GM12872 (cell line): Measurements from ENCODE around the gene LPP.

ENCODE experiments used
- TF ChIP-seq, protein P1 (sequence below): IDR thresholded peaks from 3 replicates; pipeline ENCODE4 v1.5.1; 2011; ENCODE audit warnings: low read depth, mild to moderate bottlenecking, low read length, moderate library complexity; ENCODE audit not compliant: insufficient read depth

The LPP gene

DNA sequence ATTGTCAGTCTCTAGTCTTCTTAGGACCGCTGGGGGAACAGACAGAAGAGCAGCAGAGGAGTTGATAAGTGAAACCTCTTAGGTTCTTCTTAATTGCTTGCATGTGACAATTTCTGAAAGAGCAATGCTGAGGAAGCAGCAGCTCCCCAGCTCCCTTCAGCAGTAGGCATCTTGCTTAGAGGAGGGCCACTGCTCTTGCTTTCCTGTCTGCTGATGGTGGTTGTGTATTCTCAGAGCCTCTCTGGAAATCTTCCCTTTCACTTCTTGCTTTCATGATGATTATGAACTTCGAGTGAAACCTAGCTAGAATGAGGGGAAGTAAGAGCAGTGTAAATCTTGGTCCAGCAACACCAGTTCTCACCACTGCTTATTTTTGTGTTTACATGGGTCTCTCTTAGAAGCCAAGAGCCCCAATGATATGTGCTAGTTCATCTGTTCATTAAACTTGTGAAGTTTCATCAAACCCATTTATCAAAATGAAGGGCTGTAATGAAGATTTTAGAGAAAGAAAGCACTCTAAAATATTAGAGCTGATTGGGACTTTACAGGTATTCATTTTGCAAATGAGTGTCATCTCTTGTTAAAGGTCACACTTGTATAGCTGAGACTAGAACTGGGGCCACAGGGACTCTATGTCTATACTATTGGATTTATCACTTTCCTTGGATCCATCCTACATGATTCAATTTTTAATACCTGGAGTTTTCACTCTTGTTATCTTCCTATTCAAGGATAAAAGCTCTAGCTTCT lies 246.7 kb downstream of the LPP start:
- TF ChIP-seq, protein P1, sequence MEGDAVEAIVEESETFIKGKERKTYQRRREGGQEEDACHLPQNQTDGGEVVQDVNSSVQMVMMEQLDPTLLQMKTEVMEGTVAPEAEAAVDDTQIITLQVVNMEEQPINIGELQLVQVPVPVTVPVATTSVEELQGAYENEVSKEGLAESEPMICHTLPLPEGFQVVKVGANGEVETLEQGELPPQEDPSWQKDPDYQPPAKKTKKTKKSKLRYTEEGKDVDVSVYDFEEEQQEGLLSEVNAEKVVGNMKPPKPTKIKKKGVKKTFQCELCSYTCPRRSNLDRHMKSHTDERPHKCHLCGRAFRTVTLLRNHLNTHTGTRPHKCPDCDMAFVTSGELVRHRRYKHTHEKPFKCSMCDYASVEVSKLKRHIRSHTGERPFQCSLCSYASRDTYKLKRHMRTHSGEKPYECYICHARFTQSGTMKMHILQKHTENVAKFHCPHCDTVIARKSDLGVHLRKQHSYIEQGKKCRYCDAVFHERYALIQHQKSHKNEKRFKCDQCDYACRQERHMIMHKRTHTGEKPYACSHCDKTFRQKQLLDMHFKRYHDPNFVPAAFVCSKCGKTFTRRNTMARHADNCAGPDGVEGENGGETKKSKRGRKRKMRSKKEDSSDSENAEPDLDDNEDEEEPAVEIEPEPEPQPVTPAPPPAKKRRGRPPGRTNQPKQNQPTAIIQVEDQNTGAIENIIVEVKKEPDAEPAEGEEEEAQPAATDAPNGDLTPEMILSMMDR, result no peak

DNA sequence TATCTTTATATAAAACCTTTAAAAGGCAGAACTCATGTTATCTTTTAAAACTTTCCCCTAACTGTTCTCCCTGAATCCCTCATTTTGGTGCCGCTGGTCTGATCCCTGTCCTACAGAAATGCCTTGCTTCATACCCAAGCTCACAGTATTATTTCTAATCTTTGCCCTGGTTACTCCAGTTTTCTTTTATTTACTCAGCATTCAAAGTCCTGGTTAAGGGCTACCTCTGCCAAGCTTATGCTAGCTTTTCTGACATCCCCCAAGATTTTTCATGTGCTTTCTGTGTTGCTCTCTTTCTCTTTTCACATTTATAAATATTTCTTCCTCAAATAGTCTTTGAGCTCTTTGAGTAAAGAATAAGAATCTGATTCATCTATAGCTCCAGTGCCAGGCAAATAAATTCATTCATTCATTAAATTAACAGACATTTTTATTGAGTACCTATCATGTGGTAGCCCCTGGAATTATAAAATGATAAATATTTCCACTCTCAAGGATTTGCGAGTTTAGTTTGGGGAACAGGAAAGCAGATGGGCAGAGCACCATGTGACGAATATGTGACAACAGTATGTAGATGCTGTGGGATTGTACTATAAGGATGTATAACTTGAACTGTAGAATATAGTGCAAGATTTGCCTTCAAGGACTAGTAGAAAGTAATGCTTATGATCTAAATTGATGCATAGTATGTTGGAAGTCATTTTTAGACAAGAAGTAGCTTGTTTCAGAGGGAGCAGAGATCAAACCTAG lies 247.5 kb downstream of the LPP start:
- TF ChIP-seq, protein P1, result no peak

DNA sequence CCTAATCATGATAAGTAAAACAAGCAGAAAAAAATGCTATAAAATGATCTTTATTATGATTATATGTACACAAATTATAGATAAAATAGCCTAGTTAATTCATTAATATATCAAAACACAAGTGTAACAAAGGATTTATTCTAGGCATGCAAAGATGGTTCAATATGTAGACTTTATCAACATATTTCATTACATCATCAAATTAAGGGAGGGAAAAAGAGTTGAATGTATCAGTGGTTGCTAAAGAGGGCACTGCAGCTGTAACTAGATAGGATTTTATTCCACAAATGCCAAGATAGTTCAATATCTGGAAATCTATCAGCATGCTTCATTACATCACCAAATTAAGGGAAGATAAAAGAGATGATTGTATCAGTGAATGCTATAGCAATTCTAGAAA lies 248.3 kb downstream of the LPP start:
- TF ChIP-seq, protein P1, result no peak

DNA sequence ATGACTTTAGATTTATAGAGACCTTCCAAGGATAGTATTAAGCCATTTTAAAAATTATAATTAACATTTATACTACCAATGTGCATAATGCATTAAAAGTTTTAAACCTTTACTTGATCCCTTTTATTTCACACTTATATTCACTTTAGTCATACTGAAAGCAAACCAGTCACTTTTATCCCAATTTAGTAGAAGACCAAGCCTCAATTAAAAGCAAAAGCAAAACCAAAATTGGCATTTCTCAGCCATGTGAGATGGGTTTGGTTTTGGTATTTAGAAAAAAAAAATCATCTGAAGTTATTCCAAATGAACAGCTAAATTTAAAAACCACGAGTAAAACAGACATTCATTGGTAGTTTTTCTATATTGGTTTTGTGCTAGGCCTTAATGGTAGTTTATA lies 249.4 kb downstream of the LPP start:
- TF ChIP-seq, protein P1, result no peak

DNA sequence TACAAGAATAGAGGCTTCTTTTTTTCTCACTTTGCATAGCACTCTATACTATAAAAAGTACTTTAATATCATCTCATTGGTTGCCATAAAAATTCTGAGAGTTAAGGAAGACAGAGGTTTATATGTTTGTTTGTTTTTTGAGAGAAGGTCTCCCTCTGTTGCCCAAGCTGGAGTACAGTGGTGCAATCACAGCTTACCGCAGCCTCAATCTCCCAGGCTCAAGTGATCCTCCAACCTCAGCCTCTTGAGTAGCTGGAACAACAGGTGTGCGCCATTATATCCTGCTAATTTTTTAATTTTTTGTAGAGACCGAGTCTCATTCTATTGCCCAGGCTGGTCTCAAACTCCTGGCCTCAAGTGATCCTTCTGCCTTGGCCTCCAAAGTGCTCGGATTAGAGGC lies 250.2 kb downstream of the LPP start:
- TF ChIP-seq, protein P1, result no peak

DNA sequence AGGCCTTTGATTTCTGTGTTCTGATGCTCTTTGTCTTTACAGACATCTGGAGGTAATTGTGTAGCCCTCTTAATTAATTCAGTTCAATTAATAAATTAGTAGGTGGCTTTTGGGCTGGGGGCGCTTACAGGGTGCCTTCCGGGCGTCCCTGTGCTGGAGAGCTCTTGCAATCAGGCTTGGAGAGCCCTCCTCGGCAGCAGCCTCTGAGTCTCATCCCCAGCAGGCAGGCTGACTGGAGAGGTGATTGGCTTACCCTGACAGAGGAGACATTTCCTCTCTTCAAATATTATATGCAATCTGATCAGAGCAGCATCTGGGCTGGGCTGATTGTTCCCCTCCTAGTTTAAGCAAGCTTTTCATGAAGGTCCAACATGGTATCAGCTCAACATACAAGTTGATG lies 250.7 kb downstream of the LPP start:
- TF ChIP-seq, protein P1, result no peak

DNA sequence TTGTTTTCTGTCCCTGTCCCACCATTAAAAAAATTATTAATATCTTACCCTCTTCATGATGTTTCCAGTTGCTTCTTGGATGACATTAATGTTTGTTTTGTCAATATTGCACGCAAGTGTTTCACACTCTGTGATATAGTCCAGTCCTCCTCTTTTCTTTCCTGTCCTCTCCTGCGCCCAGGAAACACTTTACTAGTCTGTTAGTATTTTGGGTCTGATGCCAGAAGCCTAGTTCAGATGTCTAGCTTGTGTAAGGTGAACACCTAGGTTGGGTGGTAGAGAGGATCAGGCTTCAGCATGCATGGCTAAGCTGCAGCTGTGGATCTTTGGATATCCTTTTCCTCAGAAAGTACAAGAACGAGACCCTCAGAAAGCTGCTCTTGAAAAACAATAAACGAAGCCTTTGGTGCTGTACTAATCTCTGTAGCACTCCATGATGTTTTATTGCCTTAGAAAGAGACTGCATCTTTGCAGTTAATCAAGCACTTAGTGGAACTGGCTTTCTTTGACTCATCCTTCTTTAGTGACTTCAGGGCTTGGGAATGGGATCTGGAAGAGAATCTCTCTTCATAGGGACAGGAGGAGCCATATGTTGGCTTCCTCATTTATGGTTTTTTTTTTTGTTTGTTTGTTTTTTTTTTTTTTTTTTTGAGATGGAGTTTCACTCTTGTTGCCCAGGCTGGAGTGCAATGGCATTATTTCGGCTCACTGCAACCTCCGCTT lies 253.4 kb downstream of the LPP start:
- TF ChIP-seq, protein P1, result no peak
